M059J (cell line): ENCODE results near the gene SYCP1. TPM values are rescaled to one million over a fixed set of nuclear protein-coding genes. Genes with fewer than 3 reads are reported as not detected.

Experiments
- total RNA-seq: library from RNA; depleted of rRNA; stranded (reverse); fragments of >200 nt; shearing (Covaris generic); gene quantifications from 2 replicates; pipeline ENCODE4 v1.2.3, GENCODE V29; 2014; rRNA removed

The SYCP1 gene
- total RNA-seq, 1 experiment from 2014 or later = not detected

Other genes starting within 250 kb of the SYCP1 start
- gene DENND2C, start 184.8 kb upstream of the SYCP1 start, total RNA-seq = 0.39 and 0.84 TPM in 2 replicates
- gene AMPD1, start 159.3 kb upstream of the SYCP1 start, total RNA-seq = not detected in 2 replicates
- 81.8 and 99.7 TPM in 2 replicates for gene NRAS, start 138.1 kb upstream of the SYCP1 start, total RNA-seq
- 322 and 732 TPM in 2 replicates for gene CSDE1, start 96.9 kb upstream of the SYCP1 start, total RNA-seq
- 58.3 and 96.4 TPM in 2 replicates for gene SIKE1, start 74.2 kb upstream of the SYCP1 start, total RNA-seq
- not detected in 2 replicates for gene TSHB, start 175.0 kb downstream of the SYCP1 start, total RNA-seq
- gene TSPAN2, start 234.6 kb downstream of the SYCP1 start, total RNA-seq = 0.69 and 1.4 TPM in 2 replicates